Measurements from ENCODE around the gene SLC2A14.

DNA sequence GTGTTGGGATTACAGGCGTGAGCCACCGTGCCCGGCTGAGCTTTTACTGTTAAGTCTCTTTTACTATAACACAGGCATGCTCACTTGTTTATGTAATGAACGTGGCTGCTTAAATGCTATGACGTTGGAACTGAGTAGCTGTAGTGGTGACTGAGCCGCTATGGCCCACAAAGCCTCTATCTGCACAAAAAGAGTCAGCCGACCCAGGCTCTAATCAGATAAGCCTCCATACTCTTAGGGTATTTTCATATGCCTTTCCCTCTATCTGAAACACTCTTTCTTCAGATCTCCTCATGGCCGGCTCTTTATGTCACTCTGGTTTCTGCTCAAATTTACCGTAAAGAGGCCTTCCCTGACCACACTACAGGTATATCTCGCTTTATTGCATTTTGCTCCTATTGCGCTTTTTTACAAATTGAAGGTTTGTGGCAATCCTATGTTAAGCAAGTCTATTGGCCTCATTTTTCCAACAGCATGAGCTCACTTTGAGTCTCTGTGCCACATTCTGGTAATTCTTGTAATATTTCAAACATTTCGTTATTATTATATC lies 8.0 kb downstream of the SLC2A14 start:
- TF ChIP-seq POLR2A (IDR thresholded peaks at IDR 0.05; ENCODE audit: low read depth, low read length) (no peak), POLR2AphosphoS5 (IDR thresholded peaks at IDR 0.05; ENCODE audit: low read depth, low read length) (no peak), SPI1 (IDR thresholded peaks at IDR 0.05; ENCODE audit: low read depth, low read length) (no peak), TAF1 (IDR thresholded peaks at IDR 0.05; ENCODE audit: low read depth, low read length) (no peak), PAX5 (IDR thresholded peaks at IDR 0.05; ENCODE audit: insufficient read depth, low read length, severe bottlenecking) (no peak), POU2F2 (IDR thresholded peaks at IDR 0.05; ENCODE audit: low read depth, low read length) (no peak)
